ENCODE measurements around the gene PRDM1. TPM values are rescaled to one million over a fixed set of nuclear protein-coding genes. Genes with fewer than 3 reads are reported as not detected.

PRDM1 gene
- total RNA-seq, 1 experiment from 2014 or later, result 0.40 TPM

- DNase-seq, result no peak
- Mint-ChIP-seq H3K4me1 (ENCODE audit: low read depth, unreplicated experiment) (no peaks in the 10 kb centered on the region), H3K9me3 (ENCODE audit: low read depth, unreplicated experiment) (no peaks in the 10 kb centered on the region), H3K27ac (ENCODE audit: unreplicated experiment) (no peak overlapping the region), H3K27me3 (ENCODE audit: unreplicated experiment) (no peaks in the 10 kb centered on the region), H3K4me3 (ENCODE audit: low read depth, unreplicated experiment) (no peak overlapping the region), H3K36me3 (ENCODE audit: insufficient read depth, unreplicated experiment) (no peaks in the 10 kb centered on the region)
- BruUV-seq (replicated peaks), result no TSS peak
- TF ChIP-seq, protein P1, sequence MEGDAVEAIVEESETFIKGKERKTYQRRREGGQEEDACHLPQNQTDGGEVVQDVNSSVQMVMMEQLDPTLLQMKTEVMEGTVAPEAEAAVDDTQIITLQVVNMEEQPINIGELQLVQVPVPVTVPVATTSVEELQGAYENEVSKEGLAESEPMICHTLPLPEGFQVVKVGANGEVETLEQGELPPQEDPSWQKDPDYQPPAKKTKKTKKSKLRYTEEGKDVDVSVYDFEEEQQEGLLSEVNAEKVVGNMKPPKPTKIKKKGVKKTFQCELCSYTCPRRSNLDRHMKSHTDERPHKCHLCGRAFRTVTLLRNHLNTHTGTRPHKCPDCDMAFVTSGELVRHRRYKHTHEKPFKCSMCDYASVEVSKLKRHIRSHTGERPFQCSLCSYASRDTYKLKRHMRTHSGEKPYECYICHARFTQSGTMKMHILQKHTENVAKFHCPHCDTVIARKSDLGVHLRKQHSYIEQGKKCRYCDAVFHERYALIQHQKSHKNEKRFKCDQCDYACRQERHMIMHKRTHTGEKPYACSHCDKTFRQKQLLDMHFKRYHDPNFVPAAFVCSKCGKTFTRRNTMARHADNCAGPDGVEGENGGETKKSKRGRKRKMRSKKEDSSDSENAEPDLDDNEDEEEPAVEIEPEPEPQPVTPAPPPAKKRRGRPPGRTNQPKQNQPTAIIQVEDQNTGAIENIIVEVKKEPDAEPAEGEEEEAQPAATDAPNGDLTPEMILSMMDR (IDR thresholded peaks at IDR 0.05; ENCODE audit: unreplicated experiment), result no peak
- CTCF ChIA-PET, result no interaction called here
- intact Hi-C loops (cut with micrococcal nuclease; ENCODE audit: unreplicated experiment), result no loop called here
Observed at GRCh38 chr6:106045077-106045476, 41.1 kb upstream of the PRDM1 start.

- Mint-ChIP-seq H3K9me3 (ENCODE audit: low read depth, unreplicated experiment) (no peaks in the 10 kb centered on the region), H3K27me3 (ENCODE audit: unreplicated experiment) (no peaks in the 10 kb centered on the region), H3K36me3 (ENCODE audit: insufficient read depth, unreplicated experiment) (no peaks in the 10 kb centered on the region), H3K4me1 (ENCODE audit: low read depth, unreplicated experiment) (peaks cover 5% of the 10 kb centered on the region), H3K27ac (ENCODE audit: unreplicated experiment) (no peak overlapping the region), H3K4me3 (ENCODE audit: low read depth, unreplicated experiment) (no peak overlapping the region)
- CTCF ChIA-PET, result no interaction called here
- intact Hi-C loops (cut with micrococcal nuclease; ENCODE audit: unreplicated experiment), result no loop called here
- no peak for DNase-seq
- no TSS peak for BruUV-seq (replicated peaks)
- TF ChIP-seq, protein P1 (IDR thresholded peaks at IDR 0.05; ENCODE audit: unreplicated experiment), result no peak
Observed at GRCh38 chr6:106046116-106046853, 39.9 kb upstream of the PRDM1 start.

GRCh38 chr6:106046854-106047200 lies 39.3 kb upstream of the PRDM1 start:
- intact Hi-C loops (cut with micrococcal nuclease; ENCODE audit: unreplicated experiment), result no loop called here
- CTCF ChIA-PET, result no interaction called here
- no peak for DNase-seq
- BruUV-seq (replicated peaks), result no TSS peak
- TF ChIP-seq, protein P1 (IDR thresholded peaks at IDR 0.05; ENCODE audit: unreplicated experiment), result no peak
- Mint-ChIP-seq H3K4me3 (ENCODE audit: low read depth, unreplicated experiment) (no peak overlapping the region), H3K36me3 (ENCODE audit: insufficient read depth, unreplicated experiment) (no peaks in the 10 kb centered on the region), H3K4me1 (ENCODE audit: low read depth, unreplicated experiment) (peaks cover 10% of the 10 kb centered on the region), H3K27ac (ENCODE audit: unreplicated experiment) (no peak overlapping the region), H3K27me3 (ENCODE audit: unreplicated experiment) (no peaks in the 10 kb centered on the region), H3K9me3 (ENCODE audit: low read depth, unreplicated experiment) (no peaks in the 10 kb centered on the region)

GRCh38 chr6:106048336-106048735 lies 37.8 kb upstream of the PRDM1 start:
- intact Hi-C loops (cut with micrococcal nuclease; ENCODE audit: unreplicated experiment), result no loop called here
- CTCF ChIA-PET, result no interaction called here

More at GRCh38 chr6:106048336-106048735, 37.8 kb upstream of the PRDM1 start:
- BruUV-seq (replicated peaks), result no TSS peak
- no peak for DNase-seq
- Mint-ChIP-seq H3K9me3 (ENCODE audit: low read depth, unreplicated experiment) (no peaks in the 10 kb centered on the region), H3K4me1 (ENCODE audit: low read depth, unreplicated experiment) (peaks cover 11% of the 10 kb centered on the region), H3K27me3 (ENCODE audit: unreplicated experiment) (no peaks in the 10 kb centered on the region), H3K4me3 (ENCODE audit: low read depth, unreplicated experiment) (no peak overlapping the region), H3K27ac (ENCODE audit: unreplicated experiment) (no peak overlapping the region), H3K36me3 (ENCODE audit: insufficient read depth, unreplicated experiment) (no peaks in the 10 kb centered on the region)
- TF ChIP-seq, protein P1 (IDR thresholded peaks at IDR 0.05; ENCODE audit: unreplicated experiment), result no peak

Measured in Calu3 (cell line).